Ectodermal cell (in vitro differentiated cells): ENCODE data around the gene SDCBP2.

Experiments
- H3K27ac ChIP-seq: 2 replicates; pipeline ENCODE4 v1.7.0; 2013; ENCODE audit warnings: mild to moderate bottlenecking, low read depth, low read length; ENCODE audit not compliant: insufficient read depth, poor library complexity, severe bottlenecking
- H3K27me3 ChIP-seq: 2 replicates; pipeline ENCODE4 v1.7.0; 2013; ENCODE audit warnings: mild to moderate bottlenecking, low read length; ENCODE audit not compliant: insufficient read depth, control insufficient read depth, poor library complexity, severe bottlenecking
- H3K36me3 ChIP-seq: one replicate; pipeline ENCODE4 v1.7.0; 2013; ENCODE audit warnings: low read length; ENCODE audit not compliant: control insufficient read depth, insufficient read depth
- H3K4me1 ChIP-seq: one replicate; pipeline ENCODE4 v1.7.0; 2013; ENCODE audit warnings: low read length; ENCODE audit not compliant: control insufficient read depth, insufficient read depth
- H3K4me3 ChIP-seq: 2 replicates; pipeline ENCODE4 v1.7.0; 2013; ENCODE audit warnings: low read depth, low read length, control low read depth; ENCODE audit not compliant: insufficient read depth
- H3K9me3 ChIP-seq: 2 replicates; pipeline ENCODE4 v1.7.0; 2013; ENCODE audit warnings: mild to moderate bottlenecking, low read length, moderate library complexity; ENCODE audit not compliant: control insufficient read depth
- WGBS, 2 experiments: methylation state at CpG; one replicate each; pipeline ENCODE4 v1.1.7; 2013; ENCODE audit warnings: missing lambda C conversion rate in 2 of 2; 5-methylcytosine and 5-hydroxymethylcytosine counted together

SDCBP2 gene

GRCh38 chr20:1312904-1313235 lies 16.1 kb downstream of the SDCBP2 start:
- no peak overlapping the region for H3K27ac ChIP-seq
- H3K4me1 ChIP-seq, result peaks cover 10% of the 10 kb centered on the region
- WGBS, 2 experiments, result 83 to 89% methylated on average over 16 of the region's 16 CpGs
- peaks cover 7% of the 10 kb centered on the region for H3K27me3 ChIP-seq
- H3K4me3 ChIP-seq, result no peak overlapping the region
- H3K36me3 ChIP-seq, result no peaks in the 10 kb centered on the region
- H3K9me3 ChIP-seq, result no peaks in the 10 kb centered on the region

- Histone ChIP-seq H3K4me3 (no peak overlapping the region), H3K27ac (no peak overlapping the region), H3K36me3 (no peaks in the 10 kb centered on the region), H3K27me3 (peaks cover 7% of the 10 kb centered on the region), H3K9me3 (no peaks in the 10 kb centered on the region), H3K4me1 (peaks cover 10% of the 10 kb centered on the region)
- WGBS, 2 experiments, result 91 to 92% methylated on average over 20 of the region's 20 CpGs
These were observed 16.6 kb downstream of the SDCBP2 start for GRCh38 chr20:1312308-1312707.

- H3K36me3 ChIP-seq, result no peaks in the 10 kb centered on the region
- no peak overlapping the region for H3K27ac ChIP-seq
- WGBS, 2 experiments, result 92 to 95% methylated on average over 12 of the region's 12 CpGs
- H3K4me1 ChIP-seq, result peaks cover 10% of the 10 kb centered on the region
- no peak overlapping the region for H3K4me3 ChIP-seq
- H3K27me3 ChIP-seq, result peaks cover 7% of the 10 kb centered on the region
- H3K9me3 ChIP-seq, result no peaks in the 10 kb centered on the region
These were observed 18.3 kb downstream of the SDCBP2 start for GRCh38 chr20:1310506-1311190.

GRCh38 chr20:1310071-1310470 lies 18.9 kb downstream of the SDCBP2 start:
- no peaks in the 10 kb centered on the region for H3K36me3 ChIP-seq
- H3K27ac ChIP-seq, result no peak overlapping the region
- H3K4me3 ChIP-seq, result no peak overlapping the region
- WGBS, 2 experiments, result 83 to 89% methylated on average over 9 of the region's 9 CpGs
- peaks cover 10% of the 10 kb centered on the region for H3K4me1 ChIP-seq
- no peaks in the 10 kb centered on the region for H3K9me3 ChIP-seq
- H3K27me3 ChIP-seq, result peaks cover 7% of the 10 kb centered on the region

- no peak overlapping the region for H3K4me3 ChIP-seq
- H3K27me3 ChIP-seq, result peaks cover 7% of the 10 kb centered on the region
- 81 to 84% methylated on average over 12 of the region's 12 CpGs for WGBS, 2 experiments
- no peak overlapping the region for H3K27ac ChIP-seq
- H3K9me3 ChIP-seq, result no peaks in the 10 kb centered on the region
- H3K4me1 ChIP-seq, result peaks cover 10% of the 10 kb centered on the region
- no peaks in the 10 kb centered on the region for H3K36me3 ChIP-seq
These were observed 19.5 kb downstream of the SDCBP2 start for GRCh38 chr20:1309439-1309847.

GRCh38 chr20:1308702-1309095 lies 20.2 kb downstream of the SDCBP2 start:
- H3K36me3 ChIP-seq, result no peaks in the 10 kb centered on the region
- no peaks in the 10 kb centered on the region for H3K9me3 ChIP-seq
- no peak overlapping the region for H3K27ac ChIP-seq
- 87 to 93% methylated on average over 9 of the region's 9 CpGs for WGBS, 2 experiments
- peaks cover 7% of the 10 kb centered on the region for H3K27me3 ChIP-seq
- H3K4me3 ChIP-seq, result no peak overlapping the region
- H3K4me1 ChIP-seq, result peaks cover 10% of the 10 kb centered on the region

- peaks cover 6% of the 10 kb centered on the region for H3K27me3 ChIP-seq
- WGBS, 2 experiments, result 89 to 93% methylated on average over 13 of the region's 13 CpGs
- H3K36me3 ChIP-seq, result no peaks in the 10 kb centered on the region
These were observed 20.8 kb downstream of the SDCBP2 start for GRCh38 chr20:1308067-1308701.

GRCh38 chr20:1307571-1307971 lies 21.4 kb downstream of the SDCBP2 start:
- no peaks in the 10 kb centered on the region for H3K36me3 ChIP-seq
- H3K27ac ChIP-seq, result no peak overlapping the region
- 94 to 96% methylated on average over 13 of the region's 13 CpGs for WGBS, 2 experiments
- no peaks in the 10 kb centered on the region for H3K9me3 ChIP-seq
- H3K4me3 ChIP-seq, result no peak overlapping the region
- peaks cover 10% of the 10 kb centered on the region for H3K4me1 ChIP-seq
- H3K27me3 ChIP-seq, result peaks cover under 1% of the 10 kb centered on the region

More at GRCh38 chr20:1308067-1308701, 20.8 kb downstream of the SDCBP2 start:
- no peaks in the 10 kb centered on the region for H3K9me3 ChIP-seq
- H3K4me1 ChIP-seq, result peaks cover 10% of the 10 kb centered on the region
- H3K27ac ChIP-seq, result no peak overlapping the region
- no peak overlapping the region for H3K4me3 ChIP-seq

GRCh38 chr20:1307171-1307570 lies 21.8 kb downstream of the SDCBP2 start:
- Histone ChIP-seq H3K4me3 (no peak overlapping the region), H3K27ac (no peak overlapping the region), H3K36me3 (no peaks in the 10 kb centered on the region), H3K4me1 (peaks cover 10% of the 10 kb centered on the region), H3K27me3 (no peaks in the 10 kb centered on the region), H3K9me3 (no peaks in the 10 kb centered on the region)
- 92 to 93% methylated on average over 10 of the region's 10 CpGs for WGBS, 2 experiments

- H3K4me3 ChIP-seq, result no peak overlapping the region
- no peak overlapping the region for H3K27ac ChIP-seq
- 93 to 94% methylated on average over 14 of the region's 14 CpGs for WGBS, 2 experiments
- H3K9me3 ChIP-seq, result no peaks in the 10 kb centered on the region
- no peaks in the 10 kb centered on the region for H3K27me3 ChIP-seq
- peaks cover 10% of the 10 kb centered on the region for H3K4me1 ChIP-seq
- no peaks in the 10 kb centered on the region for H3K36me3 ChIP-seq
These were observed 22.4 kb downstream of the SDCBP2 start for GRCh38 chr20:1306316-1307135.
